ENCODE measurements around the gene KLHL25. TPM values are rescaled to one million over a fixed set of nuclear protein-coding genes. Genes with fewer than 3 reads are reported as not detected.

Gene KLHL25
- polyA plus RNA-seq, 1 donor from 2014 or later: 38.9 TPM

GRCh38 chr15:85771781-85772445 is 22.8 kb downstream of the KLHL25 start:
- Histone ChIP-seq H3K36me3 (ENCODE audit: insufficient read depth, low read length) (peaks cover 19% of the 10 kb centered on the region), H3K4me3 (ENCODE audit: low read length) (no peak overlapping the region), H2AFZ (ENCODE audit: low read depth, low read length) (no peak overlapping the region), H4K20me1 (ENCODE audit: insufficient read depth) (no peaks in the 10 kb centered on the region), H3K79me2 (replicated peaks; ENCODE audit: insufficient read depth, low read length) (peaks cover 59% of the 10 kb centered on the region), H3F3A (ENCODE audit: insufficient read depth, low read length, poor library complexity, severe bottlenecking) (no peaks in the 10 kb centered on the region), H3K9ac (ENCODE audit: low read length) (no peak overlapping the region), H3K27me3 (ENCODE audit: insufficient read depth, low read depth, low read length) (no peaks in the 10 kb centered on the region), H3K9me3 (ENCODE audit: low read length) (peaks cover 13% of the 10 kb centered on the region), H3K4me2 (ENCODE audit: low read length) (no peak overlapping the region), H3K9me2 (ENCODE audit: insufficient read depth, low read length) (no peaks in the 10 kb centered on the region), H3K27ac (ENCODE audit: low read length) (no peak overlapping the region)
- TF ChIP-seq MXI1 (conservative IDR thresholded peaks at IDR 0.05; ENCODE audit: poor library complexity, severe bottlenecking) (no peak), EZH2 (IDR thresholded peaks at IDR 0.05; ENCODE audit: borderline replicate concordance, insufficient read depth, low read length, poor library complexity, severe bottlenecking) (no peak), EP300 (conservative IDR thresholded peaks at IDR 0.05; ENCODE audit: poor library complexity, severe bottlenecking) (no peak), CTCF (IDR thresholded peaks at IDR 0.05; ENCODE audit: poor library complexity, severe bottlenecking) (no peak), RAD21 (conservative IDR thresholded peaks at IDR 0.05) (no peak), POLR2AphosphoS5 (IDR thresholded peaks at IDR 0.05) (no peak), SMC3 (conservative IDR thresholded peaks at IDR 0.05; ENCODE audit: poor library complexity) (no peak), REST (IDR thresholded peaks at IDR 0.05; ENCODE audit: borderline replicate concordance) (no peak), TAF1 (IDR thresholded peaks at IDR 0.05; ENCODE audit: low read depth) (no peak)

GRCh38 chr15:85771271-85771670 is 23.5 kb downstream of the KLHL25 start:
- H3K4me2 ChIP-seq (ENCODE audit: low read length): no peak overlapping the region
- H3K36me3 ChIP-seq (ENCODE audit: insufficient read depth, low read length): peaks cover 19% of the 10 kb centered on the region
- H3K9me2 ChIP-seq (ENCODE audit: insufficient read depth, low read length): no peaks in the 10 kb centered on the region
- no peaks in the 10 kb centered on the region for H4K20me1 ChIP-seq (ENCODE audit: insufficient read depth)
- H3K9ac ChIP-seq (ENCODE audit: low read length): no peak overlapping the region
- no peak overlapping the region for H3K4me3 ChIP-seq (ENCODE audit: low read length)
- no peaks in the 10 kb centered on the region for H3F3A ChIP-seq (ENCODE audit: insufficient read depth, low read length, poor library complexity, severe bottlenecking)
- no peak overlapping the region for H3K27ac ChIP-seq (ENCODE audit: low read length)
- peaks cover 13% of the 10 kb centered on the region for H3K9me3 ChIP-seq (ENCODE audit: low read length)
- H2AFZ ChIP-seq (ENCODE audit: low read depth, low read length): no peak overlapping the region
- H3K27me3 ChIP-seq (ENCODE audit: insufficient read depth, low read depth, low read length): no peaks in the 10 kb centered on the region
- TF ChIP-seq POLR2AphosphoS5 (IDR thresholded peaks at IDR 0.05) (no peak), TAF1 (IDR thresholded peaks at IDR 0.05; ENCODE audit: low read depth) (no peak), SMC3 (conservative IDR thresholded peaks at IDR 0.05; ENCODE audit: poor library complexity) (no peak), MXI1 (conservative IDR thresholded peaks at IDR 0.05; ENCODE audit: poor library complexity, severe bottlenecking) (no peak), RAD21 (conservative IDR thresholded peaks at IDR 0.05) (no peak), REST (IDR thresholded peaks at IDR 0.05; ENCODE audit: borderline replicate concordance) (no peak), EP300 (conservative IDR thresholded peaks at IDR 0.05; ENCODE audit: poor library complexity, severe bottlenecking) (no peak), CTCF (IDR thresholded peaks at IDR 0.05; ENCODE audit: poor library complexity, severe bottlenecking) (no peak), EZH2 (IDR thresholded peaks at IDR 0.05; ENCODE audit: borderline replicate concordance, insufficient read depth, low read length, poor library complexity, severe bottlenecking) (no peak)
- peaks cover 63% of the 10 kb centered on the region for H3K79me2 ChIP-seq (replicated peaks; ENCODE audit: insufficient read depth, low read length)

Data from neural cell (in vitro differentiated cells).